CD14-positive monocyte (primary cell): ENCODE results near the gene SSBP4. TPM values are rescaled to one million over a fixed set of nuclear protein-coding genes. Genes with fewer than 3 reads are reported as not detected.
A peak's percentile ranks its signal among the peaks of the same experiment; 100 is the strongest.

Source experiments
- DNase-seq, 3 donors: peaks; one replicate each; pipeline ENCODE4 v3.0.0-alpha.2; 2011 to 2022
- H2AFZ ChIP-seq: 2 replicates; pipeline ENCODE4 v1.6.0; 2012; ENCODE audit warnings: mild to moderate bottlenecking, low read depth, low read length, inconsistent platforms; ENCODE audit not compliant: insufficient read depth, poor library complexity, severe bottlenecking
- H3K27ac ChIP-seq, 2 donors: 1 replicate in 1 of 2; 2 replicates in 1 of 2; pipeline ENCODE4 v1.5.1; 2012 to 2013; ENCODE audit warnings: low read length in 2 of 2, control low read depth in 1 of 2, inconsistent platforms in 1 of 2, low read depth in 1 of 2, mild to moderate bottlenecking in 1 of 2
- H3K27me3 ChIP-seq, 2 donors: one replicate each; pipeline versions ENCODE4 v1.6.0 to v1.6.1; 2011 to 2013; ENCODE audit warnings: low read length in 2 of 2; ENCODE audit not compliant: control insufficient read depth in 2 of 2, insufficient read depth in 2 of 2
- H3K36me3 ChIP-seq, 2 donors: replicated peaks in 1 of 2; 1 replicate in 1 of 2; 2 replicates in 1 of 2; pipeline versions ENCODE4 v1.5.1 to v1.6.1; 2012 to 2013; ENCODE audit warnings: low read length in 2 of 2, control low read depth in 1 of 2, inconsistent platforms in 1 of 2, mild to moderate bottlenecking in 1 of 2; ENCODE audit not compliant: insufficient read depth in 2 of 2, control insufficient read depth in 1 of 2
- H3K4me1 ChIP-seq, 2 donors: 1 replicate in 1 of 2; 2 replicates in 1 of 2; pipeline versions ENCODE4 v1.5.1 to v1.6.1; 2012 to 2013; ENCODE audit warnings: low read length in 2 of 2, control low read depth in 1 of 2, inconsistent platforms in 1 of 2, mild to moderate bottlenecking in 1 of 2, moderate library complexity in 1 of 2; ENCODE audit not compliant: insufficient read depth in 2 of 2, control insufficient read depth in 1 of 2
- H3K4me2 ChIP-seq: replicated peaks from 2 replicates; pipeline ENCODE3; 2012; ENCODE audit warnings: low read length, moderate library complexity, mild to moderate bottlenecking; ENCODE audit not compliant: poor library complexity, severe bottlenecking; ENCODE audit errors: extremely low read depth
- H3K4me3 ChIP-seq, 3 experiments: fragments of 200-600 bp in 1 of 3; sonication (generic) in 1 of 3; replicated peaks in 1 of 3; 1 replicate in 2 of 3; 2 replicates in 1 of 3; pipeline ENCODE4 v1.5.1; 2011 to 2013; ENCODE audit warnings: low read length in 3 of 3, mild to moderate bottlenecking in 3 of 3, control low read depth in 2 of 3, low read depth in 2 of 3, inconsistent platforms in 1 of 3, moderate library complexity in 1 of 3
- H3K79me2 ChIP-seq: 2 replicates; pipeline ENCODE4 v1.6.0; 2012; ENCODE audit warnings: mild to moderate bottlenecking, control low read depth, inconsistent platforms, low read length, moderate library complexity; ENCODE audit not compliant: insufficient read depth
- H3K9ac ChIP-seq: 2 replicates; pipeline ENCODE4 v1.6.0; 2017; ENCODE audit warnings: low read length, mild to moderate bottlenecking; ENCODE audit not compliant: insufficient read depth, poor library complexity, severe bottlenecking
- H3K9me3 ChIP-seq, 2 donors: replicated peaks in 1 of 2; 1 replicate in 1 of 2; 2 replicates in 1 of 2; pipeline versions ENCODE4 v1.5.1 to v1.6.1; 2012 to 2013; ENCODE audit warnings: low read length in 2 of 2, control low read depth in 1 of 2; ENCODE audit not compliant: control insufficient read depth in 1 of 2, insufficient read depth in 1 of 2
- H4K20me1 ChIP-seq: 2 replicates; pipeline ENCODE4 v1.6.0; 2012; ENCODE audit warnings: mild to moderate bottlenecking, low read length, control low read depth, moderate library complexity; ENCODE audit not compliant: insufficient read depth
- H3K27ac Mint-ChIP-seq, 7 donors: one replicate each; pipeline ENCODE4 v1.8.0; 2020; ENCODE audit warnings: mild to moderate bottlenecking in 7 of 7, mixed read lengths in 7 of 7, moderate library complexity in 6 of 7, inconsistent platforms in 2 of 7
- H3K27me3 Mint-ChIP-seq, 3 donors: one replicate each; pipeline ENCODE4 v1.8.0; 2021 to 2022; ENCODE audit warnings: low read depth in 3 of 3, mild to moderate bottlenecking in 3 of 3, mixed read lengths in 3 of 3, moderate library complexity in 3 of 3, inconsistent platforms in 1 of 3
- H3K36me3 Mint-ChIP-seq, 2 donors: one replicate each; pipeline ENCODE4 v1.8.0; 2020; ENCODE audit warnings: mixed read lengths in 2 of 2, inconsistent platforms in 1 of 2, mild to moderate bottlenecking in 1 of 2
- H3K4me1 Mint-ChIP-seq: one replicate; pipeline ENCODE4 v1.8.0; 2020; ENCODE audit warnings: mild to moderate bottlenecking, mixed read lengths
- H3K4me3 Mint-ChIP-seq, 2 donors: one replicate each; pipeline ENCODE4 v1.8.0; 2020; ENCODE audit warnings: mild to moderate bottlenecking in 2 of 2, mixed read lengths in 2 of 2, moderate library complexity in 1 of 2
- H3K9me3 Mint-ChIP-seq, 7 donors: one replicate each; pipeline ENCODE4 v1.8.0; 2020 to 2022; ENCODE audit warnings: mixed read lengths in 7 of 7, mild to moderate bottlenecking in 6 of 7, moderate library complexity in 6 of 7, inconsistent platforms in 2 of 7
- CTCF ChIP-seq: fragments of 200-600 bp; IDR thresholded peaks from one replicate; pipeline ENCODE4 v1.8.0; 2022; ENCODE audit warnings: antibody characterized with exemption, mild to moderate bottlenecking
- WGBS: methylation state at CpG from one replicate; pipeline ENCODE4 v1.1.5; 2013; ENCODE audit warnings: missing lambda C conversion rate; ENCODE audit not compliant: insufficient coverage; 5-methylcytosine and 5-hydroxymethylcytosine counted together
- intact Hi-C, 2 donors: fragments of 100-400 bp; cut with micrococcal nuclease; formaldehyde crosslinking; loops; one replicate each; pipeline versions ENCODE4 v1.15.0 to v1.15.1; 2023
- polyA plus RNA-seq, 3 donors: library from polyadenylated mRNA; depleted of rRNA in 1 of 3; unstranded in 2 of 3; stranded (reverse) in 1 of 3; fragments of 300-500 nt in 2 of 3; fragments of >200 nt in 1 of 3; fragmentation: Illumina TruSeq in 2 of 3; gene quantifications; 1 replicate in 2 of 3; 2 replicates in 1 of 3; pipeline ENCODE4 v1.2.3, GENCODE V29; 2012 to 2021

The SSBP4 gene
- polyA plus RNA-seq, 3 donors, result 38.5 to 74.5 (median 48.3) TPM

- intact Hi-C loops, result loop anchor here (5.0 to 10.0 kb wide), 3 partner anchors 142 to 212 kb away; partner anchors contain the start of genes IQCN (in 2 of the 2) and RAB3A (in 1 of the 2)
- no peaks in the 10 kb centered on the region for H3K36me3 ChIP-seq
- TF ChIP-seq CTCF, result no peak
Measured at GRCh38 chr19:18416778-18417249, 2.4 kb upstream of the SSBP4 start.

GRCh38 chr19:18417250-18418028 lies 1.8 kb upstream of the SSBP4 start:
- H3K79me2 ChIP-seq, result peaks cover 28% of the 10 kb centered on the region
- H3K4me1 Mint-ChIP-seq, result peaks cover 71% of the 10 kb centered on the region
- peaks cover 0 to 10% of the 10 kb centered on the region in 2 donors for H3K36me3 Mint-ChIP-seq
- H3K4me3 ChIP-seq, result peak overlapping the region; percentile 23 to 74 (median 56)
- peaks cover 0 to 3% (median 0%) of the 10 kb centered on the region in 7 donors for H3K9me3 Mint-ChIP-seq
- H4K20me1 ChIP-seq, result peaks cover 25% of the 10 kb centered on the region
- H3K4me1 ChIP-seq, result peaks cover 68 to 85% of the 10 kb centered on the region in 2 donors
- H3K9me3 ChIP-seq, result no peaks in the 10 kb centered on the region
- peak; percentile 69 to 86 (median 83) for DNase-seq
- peak overlapping the region; percentile 79 to 90 for H3K4me3 Mint-ChIP-seq
- H3K36me3 ChIP-seq, result no peaks in the 10 kb centered on the region
- peak overlapping the region; percentile 49 for H2AFZ ChIP-seq
- intact Hi-C loops, result loop anchor here (2.0 to 10.0 kb wide), 4 partner anchors 25 to 213 kb away; partner anchors contain the start of genes IQCN (in 2 of the 2) and RAB3A (in 1 of the 2)
- TF ChIP-seq CTCF, result no peak
- under 1% methylated on average over 29 of the region's 53 CpGs for WGBS
- peak overlapping the region; percentile 91 for H3K4me2 ChIP-seq
- peak overlapping the region; percentile 99 for H3K27ac ChIP-seq
- H3K27me3 Mint-ChIP-seq, result peaks cover 0 to 4% (median 1%) of the 10 kb centered on the region in 3 donors
- H3K27ac Mint-ChIP-seq, result peak overlapping the region; percentile 99 to 100 (median 100)
- no peaks in the 10 kb centered on the region for H3K27me3 ChIP-seq
- H3K9ac ChIP-seq, result peak overlapping the region; percentile 90

More at GRCh38 chr19:18416778-18417249, 2.4 kb upstream of the SSBP4 start:
- Histone ChIP-seq H3K27ac (peak overlapping the region; percentile 99), H3K9me3 (no peaks in the 10 kb centered on the region), H3K9ac (peak overlapping the region; percentile 90), H3K4me2 (peak overlapping the region; percentile 91), H3K27me3 (no peaks in the 10 kb centered on the region), H3K79me2 (peaks cover 22% of the 10 kb centered on the region), H4K20me1 (peaks cover 19% of the 10 kb centered on the region), H3K4me3 (peak overlapping the region; percentile 23 to 74 (median 56)), H3K4me1 (peaks cover 64 to 80% of the 10 kb centered on the region in 2 donors), H2AFZ (peak overlapping the region; percentile 49)
- 1% methylated on average over 41 of the region's 44 CpGs for WGBS
- H3K4me3 Mint-ChIP-seq, result peak overlapping the region; percentile 79 to 90
- H3K27me3 Mint-ChIP-seq, result peaks cover 0 to 9% (median 6%) of the 10 kb centered on the region in 3 donors
- peaks cover 0 to 4% of the 10 kb centered on the region in 2 donors for H3K36me3 Mint-ChIP-seq
- peak overlapping the region; percentile 99 to 100 (median 100) for H3K27ac Mint-ChIP-seq
- peak; percentile 83 to 95 (median 92) for DNase-seq
- H3K9me3 Mint-ChIP-seq, result peaks cover 0 to 3% (median 0%) of the 10 kb centered on the region in 7 donors
- peaks cover 65% of the 10 kb centered on the region for H3K4me1 Mint-ChIP-seq
